ENCODE results near the gene CMTM4.

The CMTM4 gene

GRCh38 chr16:66696669-66697630 lies at the start of gene CMTM4:
Gene CMTM4 (minus strand): TSS chr16:66696743. CDS start chr16:66696525, 218 bp downstream.
- DNase-seq = peak; percentile 88

- no peak for DNase-seq
Observed at GRCh38 chr16:66746048-66746447, 49.5 kb upstream of the CMTM4 start.

- peak; percentile 38 for DNase-seq
Observed at GRCh38 chr16:66741950-66742808, 45.6 kb upstream of the CMTM4 start.

- DNase-seq = peak; percentile 79
Observed at GRCh38 chr16:66741169-66741900, 44.8 kb upstream of the CMTM4 start.

- DNase-seq = no peak
Observed at GRCh38 chr16:66740533-66740932, 44.0 kb upstream of the CMTM4 start.

- peak; percentile 30 for DNase-seq
Observed at GRCh38 chr16:66740010-66740409, 43.5 kb upstream of the CMTM4 start.

- DNase-seq = no peak
Observed at GRCh38 chr16:66735891-66736290, 39.3 kb upstream of the CMTM4 start.

- no peak for DNase-seq
Observed at GRCh38 chr16:66731101-66731500, 34.6 kb upstream of the CMTM4 start.

GRCh38 chr16:66728804-66729203 lies 32.3 kb upstream of the CMTM4 start:
- no peak for DNase-seq

- peak; percentile 63 for DNase-seq
Observed at GRCh38 chr16:66728117-66728787, 31.7 kb upstream of the CMTM4 start.

GRCh38 chr16:66720766-66721165 lies 24.2 kb upstream of the CMTM4 start:
- peak; percentile 57 for DNase-seq

- no peak for DNase-seq
Observed at GRCh38 chr16:66719246-66719645, 22.7 kb upstream of the CMTM4 start.

GRCh38 chr16:66717776-66718175 lies 21.2 kb upstream of the CMTM4 start:
- DNase-seq = no peak

GRCh38 chr16:66717112-66717675 lies 20.7 kb upstream of the CMTM4 start:
- peak; percentile 72 for DNase-seq

- no peak for DNase-seq
Observed at GRCh38 chr16:66714654-66715307, 18.2 kb upstream of the CMTM4 start.

- no peak for DNase-seq
Observed at GRCh38 chr16:66714062-66714461, 17.5 kb upstream of the CMTM4 start.

- DNase-seq = no peak
Observed at GRCh38 chr16:66713076-66713475, 16.5 kb upstream of the CMTM4 start.

- no peak for DNase-seq
Observed at GRCh38 chr16:66712512-66712911, 16.0 kb upstream of the CMTM4 start.

GRCh38 chr16:66711581-66711980 lies 15.0 kb upstream of the CMTM4 start:
- no peak for DNase-seq

- no peak for DNase-seq
Observed at GRCh38 chr16:66706506-66706880, 9.9 kb upstream of the CMTM4 start.

GRCh38 chr16:66705790-66706505 lies 9.4 kb upstream of the CMTM4 start:
- peak; percentile 25 for DNase-seq

Measured in fibroblast of skin of right biceps (primary cell).